ENCODE results near the gene KCNH3.

- TF ChIP-seq CTCF (IDR thresholded peaks at IDR 0.05) = no peak
- TF ChIP-seq POLR2A (IDR thresholded peaks at IDR 0.05) = no peak
These were observed 26.3 kb upstream of the KCNH3 start for GRCh38 chr12:49512546-49512945.
